Liver (tissue), 9 donors: Measurements from ENCODE around the gene MAGI1. TPM values are rescaled to one million over a fixed set of nuclear protein-coding genes. Genes with fewer than 3 reads are reported as not detected.

Experiments used
- DNase-seq: peaks from one replicate; pipeline ENCODE4 v3.0.0-alpha.2; 2017; ENCODE audit warnings: low spot score
- H3K27ac ChIP-seq, 2 donors: one replicate each; pipeline ENCODE4 v1.7.0; 2013; ENCODE audit warnings: inconsistent platforms in 2 of 2, low read length in 2 of 2, control low read depth in 1 of 2, low read depth in 1 of 2, mild to moderate bottlenecking in 1 of 2
- H3K27me3 ChIP-seq, 4 donors: one replicate each; pipeline versions ENCODE4 v1.6.1 to v1.7.0; 2013; ENCODE audit warnings: low read length in 3 of 4, inconsistent platforms in 1 of 4, mild to moderate bottlenecking in 1 of 4, moderate library complexity in 1 of 4; ENCODE audit not compliant: control insufficient read depth in 4 of 4, insufficient read depth in 4 of 4
- H3K36me3 ChIP-seq, 4 donors: one replicate each; pipeline versions ENCODE4 v1.6.1 to v1.7.0; 2013; ENCODE audit warnings: low read length in 3 of 4, mild to moderate bottlenecking in 3 of 4, low read depth in 1 of 4, moderate library complexity in 1 of 4; ENCODE audit not compliant: control insufficient read depth in 4 of 4, insufficient read depth in 3 of 4
- H3K4me1 ChIP-seq, 4 donors: one replicate each; pipeline versions ENCODE4 v1.6.1 to v1.7.0; 2013; ENCODE audit warnings: low read length in 3 of 4, mild to moderate bottlenecking in 3 of 4, moderate library complexity in 1 of 4; ENCODE audit not compliant: control insufficient read depth in 4 of 4, insufficient read depth in 4 of 4
- H3K4me3 ChIP-seq, 3 donors: one replicate each; pipeline versions ENCODE4 v1.6.1 to v1.7.0; 2013; ENCODE audit warnings: low read length in 3 of 3, control low read depth in 1 of 3, low read depth in 1 of 3, mild to moderate bottlenecking in 1 of 3
- H3K9ac ChIP-seq, 2 donors: one replicate each; pipeline ENCODE4 v1.7.0; 2013; ENCODE audit warnings: low read length in 2 of 2, mild to moderate bottlenecking in 2 of 2, moderate library complexity in 2 of 2, control low read depth in 1 of 2, low read depth in 1 of 2
- H3K9me3 ChIP-seq, 4 donors: one replicate each; pipeline versions ENCODE4 v1.6.1 to v1.7.0; 2013; ENCODE audit warnings: low read length in 3 of 4; ENCODE audit not compliant: control insufficient read depth in 4 of 4
- EGR1 ChIP-seq, 2 donors: IDR thresholded peaks; 2 replicates each; pipeline ENCODE4 v1.6.1; 2016 to 2018; ENCODE audit warnings: antibody characterized with exemption in 2 of 2, low read depth in 2 of 2
- FOXA1 ChIP-seq: IDR thresholded peaks from 2 replicates; pipeline ENCODE4 v1.6.1; 2016; ENCODE audit warnings: antibody characterized with exemption
- FOXA2 ChIP-seq: IDR thresholded peaks from 2 replicates; pipeline ENCODE4 v1.6.1; 2016; ENCODE audit warnings: antibody characterized with exemption
- GABPA ChIP-seq, 2 donors: IDR thresholded peaks in 1 of 2; conservative IDR thresholded peaks in 1 of 2; 2 replicates each; pipeline ENCODE4 v1.6.1; 2016; ENCODE audit warnings: antibody characterized with exemption in 2 of 2, mild to moderate bottlenecking in 1 of 2, moderate library complexity in 1 of 2
- HNF4A ChIP-seq, 2 donors: conservative IDR thresholded peaks; 2 replicates each; pipeline ENCODE4 v1.6.1; 2016; ENCODE audit warnings: antibody characterized with exemption in 2 of 2, mild to moderate bottlenecking in 2 of 2
- HNF4G ChIP-seq: IDR thresholded peaks from 2 replicates; pipeline ENCODE4 v1.6.1; 2016; ENCODE audit warnings: antibody characterized with exemption
- JUND ChIP-seq, 2 donors: IDR thresholded peaks; 2 replicates each; pipeline ENCODE4 v1.6.1; 2016; ENCODE audit warnings: antibody characterized with exemption in 2 of 2
- NR2F2 ChIP-seq: IDR thresholded peaks from 2 replicates; pipeline ENCODE4 v1.6.1; 2016; ENCODE audit warnings: antibody characterized with exemption
- RAD21 ChIP-seq, 2 donors: IDR thresholded peaks; 2 replicates each; pipeline ENCODE4 v1.6.1; 2016; ENCODE audit warnings: antibody characterized with exemption in 2 of 2, mild to moderate bottlenecking in 2 of 2
- RXRA ChIP-seq, 2 donors: IDR thresholded peaks; 2 replicates each; pipeline ENCODE4 v1.6.1; 2017 to 2018; ENCODE audit warnings: antibody characterized with exemption in 2 of 2, mild to moderate bottlenecking in 1 of 2
- SP1 ChIP-seq: IDR thresholded peaks from 2 replicates; pipeline ENCODE4 v1.6.1; 2018; ENCODE audit warnings: antibody characterized with exemption, mild to moderate bottlenecking
- TAF1 ChIP-seq: conservative IDR thresholded peaks from 2 replicates; pipeline ENCODE4 v1.6.1; 2016; ENCODE audit warnings: antibody characterized with exemption, mild to moderate bottlenecking
- YY1 ChIP-seq: IDR thresholded peaks from 2 replicates; pipeline ENCODE4 v1.6.1; 2016; ENCODE audit warnings: antibody characterized with exemption, mild to moderate bottlenecking
- WGBS: extraction: QIAGEN DNeasy Blood & Tissue Kit; methylation state at CpG from one replicate; pipeline ENCODE4 v1.1.7; 2013; 5-methylcytosine and 5-hydroxymethylcytosine counted together
- polyA plus RNA-seq, 2 donors: library from polyadenylated mRNA; stranded (reverse) in 1 of 2; unstranded in 1 of 2; fragments of 200-250 nt in 1 of 2; fragments of >200 nt in 1 of 2; fragmentation: Nextera tagmentation in 1 of 2; extraction: Ambion mirVana in 1 of 2; gene quantifications; one replicate each; pipeline versions ENCODE4 v1.2.1 to v1.2.3, GENCODE V29; 2013 to 2015
- total RNA-seq, 2 donors: library from RNA; depleted of rRNA; stranded (reverse); fragments of >200 nt; gene quantifications; one replicate each; pipeline ENCODE4 v1.2.3, GENCODE V29; 2014
- TF ChIP-seq, protein P1 (sequence below): IDR thresholded peaks from 2 replicates; pipeline ENCODE4 v1.6.1; 2016; ENCODE audit warnings: antibody characterized with exemption
- TF ChIP-seq, protein P2 (sequence below): IDR thresholded peaks from 2 replicates; pipeline ENCODE4 v1.6.1; 2016; ENCODE audit warnings: antibody characterized with exemption
- TF ChIP-seq, protein P3 (sequence below): fragments of 150-350 bp; IDR thresholded peaks from 2 replicates; pipeline ENCODE4 v1.5.1; 2017; ENCODE audit warnings: improper control_type of control experiment, low read depth, low read length; ENCODE audit not compliant: missing input control
- TF ChIP-seq, protein P4 (sequence below): IDR thresholded peaks from 2 replicates; pipeline ENCODE4 v1.6.1; 2016; ENCODE audit warnings: antibody characterized with exemption, mild to moderate bottlenecking
- TF ChIP-seq, protein P5 (sequence below): IDR thresholded peaks from 2 replicates; pipeline ENCODE4 v1.6.1; 2016; ENCODE audit warnings: antibody characterized with exemption
- donor health status: healthy.
- donor health status: healthy.
- donor health status: healthy.
- donor health status: healthy.
- donor health status: healthy.

MAGI1 gene
- total and polyA plus RNA-seq, 4 donors = 9.6 to 68.8 (median 14.0) TPM

DNA sequence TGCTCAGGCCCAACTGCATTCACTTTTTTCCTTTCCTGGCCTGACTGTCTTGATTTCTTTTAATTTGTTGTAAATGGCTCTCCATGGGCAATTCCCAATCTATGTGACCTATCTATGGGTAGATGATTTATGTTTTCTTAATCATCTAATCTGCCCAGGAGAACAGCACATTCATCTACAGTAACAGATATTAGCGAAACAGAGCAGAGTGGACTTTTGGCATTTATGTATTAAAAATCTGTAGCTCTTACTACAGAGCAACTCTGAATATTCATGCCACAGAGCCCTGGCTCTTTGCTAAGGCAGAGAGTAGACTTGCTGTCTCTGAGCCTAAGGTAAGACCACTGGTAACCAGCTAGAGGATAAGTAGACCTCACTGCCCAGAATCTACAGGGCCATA, 676.0 kb downstream of the MAGI1 start:
- Histone ChIP-seq H3K9me3 (no peaks in the 10 kb centered on the region), H3K4me3 (no peak overlapping the region), H3K27me3 (no peaks in the 10 kb centered on the region), H3K9ac (no peak overlapping the region), H3K4me1 (no peaks in the 10 kb centered on the region), H3K36me3 (peaks cover 2 to 30% (median 22%) of the 10 kb centered on the region in 4 donors), H3K27ac (no peak overlapping the region)
- no peak for DNase-seq
- WGBS = 100% methylated on average over 1 of the region's 1 CpG
- TF ChIP-seq FOXA2 = no peak
- TF ChIP-seq SP1 = no peak
- TF ChIP-seq HNF4A (conservative IDR thresholded peaks at IDR 0.05) = no peak
- TF ChIP-seq, protein P1, sequence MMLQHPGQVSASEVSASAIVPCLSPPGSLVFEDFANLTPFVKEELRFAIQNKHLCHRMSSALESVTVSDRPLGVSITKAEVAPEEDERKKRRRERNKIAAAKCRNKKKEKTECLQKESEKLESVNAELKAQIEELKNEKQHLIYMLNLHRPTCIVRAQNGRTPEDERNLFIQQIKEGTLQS = no peak
- TF ChIP-seq RAD21 (IDR thresholded peaks at IDR 0.05) = no peak
- TF ChIP-seq RXRA (IDR thresholded peaks at IDR 0.05) = no peak
- TF ChIP-seq, protein P2, sequence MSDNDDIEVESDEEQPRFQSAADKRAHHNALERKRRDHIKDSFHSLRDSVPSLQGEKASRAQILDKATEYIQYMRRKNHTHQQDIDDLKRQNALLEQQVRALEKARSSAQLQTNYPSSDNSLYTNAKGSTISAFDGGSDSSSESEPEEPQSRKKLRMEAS = no peak
- no peak for TF ChIP-seq TAF1
- no peak for TF ChIP-seq JUND (IDR thresholded peaks at IDR 0.05)

DNA sequence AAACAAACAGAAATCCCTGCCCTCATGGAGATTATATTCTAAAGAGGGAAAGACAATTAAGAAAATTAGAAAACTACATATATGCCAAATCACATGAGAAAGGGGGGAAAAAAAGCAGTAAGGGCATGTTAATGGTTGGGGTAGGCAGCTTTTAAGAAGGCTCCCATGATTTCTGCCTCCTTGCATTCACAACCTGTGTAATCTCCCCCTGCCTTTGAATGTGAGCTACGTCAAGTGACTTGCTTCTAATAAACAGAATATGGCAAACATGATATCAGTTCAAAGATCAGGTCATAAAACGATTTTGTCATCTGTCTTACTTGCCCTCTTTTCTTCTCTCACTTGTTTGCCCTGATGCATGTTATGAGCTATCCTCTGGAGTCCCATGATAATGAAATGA, 677.3 kb downstream of the MAGI1 start:
- 85% methylated on average over 2 of the region's 2 CpGs for WGBS
- Histone ChIP-seq H3K4me1 (no peaks in the 10 kb centered on the region), H3K27ac (no peak overlapping the region), H3K36me3 (peaks cover 6 to 30% (median 25%) of the 10 kb centered on the region in 4 donors), H3K9ac (no peak overlapping the region), H3K4me3 (no peak overlapping the region), H3K9me3 (no peaks in the 10 kb centered on the region), H3K27me3 (no peaks in the 10 kb centered on the region)
- TF ChIP-seq, protein P3, sequence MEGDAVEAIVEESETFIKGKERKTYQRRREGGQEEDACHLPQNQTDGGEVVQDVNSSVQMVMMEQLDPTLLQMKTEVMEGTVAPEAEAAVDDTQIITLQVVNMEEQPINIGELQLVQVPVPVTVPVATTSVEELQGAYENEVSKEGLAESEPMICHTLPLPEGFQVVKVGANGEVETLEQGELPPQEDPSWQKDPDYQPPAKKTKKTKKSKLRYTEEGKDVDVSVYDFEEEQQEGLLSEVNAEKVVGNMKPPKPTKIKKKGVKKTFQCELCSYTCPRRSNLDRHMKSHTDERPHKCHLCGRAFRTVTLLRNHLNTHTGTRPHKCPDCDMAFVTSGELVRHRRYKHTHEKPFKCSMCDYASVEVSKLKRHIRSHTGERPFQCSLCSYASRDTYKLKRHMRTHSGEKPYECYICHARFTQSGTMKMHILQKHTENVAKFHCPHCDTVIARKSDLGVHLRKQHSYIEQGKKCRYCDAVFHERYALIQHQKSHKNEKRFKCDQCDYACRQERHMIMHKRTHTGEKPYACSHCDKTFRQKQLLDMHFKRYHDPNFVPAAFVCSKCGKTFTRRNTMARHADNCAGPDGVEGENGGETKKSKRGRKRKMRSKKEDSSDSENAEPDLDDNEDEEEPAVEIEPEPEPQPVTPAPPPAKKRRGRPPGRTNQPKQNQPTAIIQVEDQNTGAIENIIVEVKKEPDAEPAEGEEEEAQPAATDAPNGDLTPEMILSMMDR = no peak
- TF ChIP-seq JUND (IDR thresholded peaks at IDR 0.05) (no peak), GABPA (IDR thresholded peaks at IDR 0.05 in 1 of 2, conservative IDR thresholded peaks at IDR 0.05 in 1 of 2) (no peak), RAD21 (IDR thresholded peaks at IDR 0.05) (no peak), EGR1 (IDR thresholded peaks at IDR 0.05; ENCODE audit: low read depth in 2 of 2) (no peak), FOXA1 (no peak), HNF4G (no peak), FOXA2 (no peak), YY1 (no peak), SP1 (no peak), HNF4A (conservative IDR thresholded peaks at IDR 0.05) (no peak), NR2F2 (no peak), RXRA (IDR thresholded peaks at IDR 0.05) (no peak), TAF1 (no peak)
- TF ChIP-seq, protein P2 = no peak
- TF ChIP-seq, protein P1 = no peak
- TF ChIP-seq, protein P4, sequence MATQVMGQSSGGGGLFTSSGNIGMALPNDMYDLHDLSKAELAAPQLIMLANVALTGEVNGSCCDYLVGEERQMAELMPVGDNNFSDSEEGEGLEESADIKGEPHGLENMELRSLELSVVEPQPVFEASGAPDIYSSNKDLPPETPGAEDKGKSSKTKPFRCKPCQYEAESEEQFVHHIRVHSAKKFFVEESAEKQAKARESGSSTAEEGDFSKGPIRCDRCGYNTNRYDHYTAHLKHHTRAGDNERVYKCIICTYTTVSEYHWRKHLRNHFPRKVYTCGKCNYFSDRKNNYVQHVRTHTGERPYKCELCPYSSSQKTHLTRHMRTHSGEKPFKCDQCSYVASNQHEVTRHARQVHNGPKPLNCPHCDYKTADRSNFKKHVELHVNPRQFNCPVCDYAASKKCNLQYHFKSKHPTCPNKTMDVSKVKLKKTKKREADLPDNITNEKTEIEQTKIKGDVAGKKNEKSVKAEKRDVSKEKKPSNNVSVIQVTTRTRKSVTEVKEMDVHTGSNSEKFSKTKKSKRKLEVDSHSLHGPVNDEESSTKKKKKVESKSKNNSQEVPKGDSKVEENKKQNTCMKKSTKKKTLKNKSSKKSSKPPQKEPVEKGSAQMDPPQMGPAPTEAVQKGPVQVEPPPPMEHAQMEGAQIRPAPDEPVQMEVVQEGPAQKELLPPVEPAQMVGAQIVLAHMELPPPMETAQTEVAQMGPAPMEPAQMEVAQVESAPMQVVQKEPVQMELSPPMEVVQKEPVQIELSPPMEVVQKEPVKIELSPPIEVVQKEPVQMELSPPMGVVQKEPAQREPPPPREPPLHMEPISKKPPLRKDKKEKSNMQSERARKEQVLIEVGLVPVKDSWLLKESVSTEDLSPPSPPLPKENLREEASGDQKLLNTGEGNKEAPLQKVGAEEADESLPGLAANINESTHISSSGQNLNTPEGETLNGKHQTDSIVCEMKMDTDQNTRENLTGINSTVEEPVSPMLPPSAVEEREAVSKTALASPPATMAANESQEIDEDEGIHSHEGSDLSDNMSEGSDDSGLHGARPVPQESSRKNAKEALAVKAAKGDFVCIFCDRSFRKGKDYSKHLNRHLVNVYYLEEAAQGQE = no peak
- TF ChIP-seq, protein P5, sequence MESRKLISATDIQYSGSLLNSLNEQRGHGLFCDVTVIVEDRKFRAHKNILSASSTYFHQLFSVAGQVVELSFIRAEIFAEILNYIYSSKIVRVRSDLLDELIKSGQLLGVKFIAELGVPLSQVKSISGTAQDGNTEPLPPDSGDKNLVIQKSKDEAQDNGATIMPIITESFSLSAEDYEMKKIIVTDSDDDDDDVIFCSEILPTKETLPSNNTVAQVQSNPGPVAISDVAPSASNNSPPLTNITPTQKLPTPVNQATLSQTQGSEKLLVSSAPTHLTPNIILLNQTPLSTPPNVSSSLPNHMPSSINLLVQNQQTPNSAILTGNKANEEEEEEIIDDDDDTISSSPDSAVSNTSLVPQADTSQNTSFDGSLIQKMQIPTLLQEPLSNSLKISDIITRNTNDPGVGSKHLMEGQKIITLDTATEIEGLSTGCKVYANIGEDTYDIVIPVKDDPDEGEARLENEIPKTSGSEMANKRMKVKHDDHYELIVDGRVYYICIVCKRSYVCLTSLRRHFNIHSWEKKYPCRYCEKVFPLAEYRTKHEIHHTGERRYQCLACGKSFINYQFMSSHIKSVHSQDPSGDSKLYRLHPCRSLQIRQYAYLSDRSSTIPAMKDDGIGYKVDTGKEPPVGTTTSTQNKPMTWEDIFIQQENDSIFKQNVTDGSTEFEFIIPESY = no peak
- DNase-seq = no peak
